ENCODE results near the gene BRME1.

BRME1 gene

DNA sequence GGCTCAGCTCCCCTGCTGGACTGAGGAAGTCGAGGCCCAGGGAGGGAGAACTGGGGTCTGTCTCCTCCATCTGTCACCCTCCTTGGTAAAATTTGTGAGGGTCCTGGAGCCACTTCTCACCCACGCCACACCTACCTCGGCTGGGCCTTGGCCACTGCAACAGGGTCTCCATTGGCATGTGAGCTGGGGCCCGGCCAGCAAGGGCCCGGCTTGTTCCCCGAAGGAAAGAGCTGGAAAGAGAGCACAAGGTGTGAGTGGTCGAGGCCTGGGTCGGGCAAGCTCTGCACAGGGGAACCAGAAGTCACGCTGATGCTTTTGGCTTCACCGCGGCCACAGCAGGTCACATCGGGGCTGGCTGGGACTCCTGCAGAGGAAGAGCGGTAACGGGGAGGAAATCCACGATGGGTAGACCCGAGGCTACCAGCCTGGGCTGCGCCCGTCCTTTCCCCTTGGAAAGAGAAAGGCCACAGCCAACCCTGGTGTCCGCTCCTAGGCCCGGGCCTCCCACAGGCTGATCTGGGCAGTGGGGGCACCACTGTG is 20.0 kb downstream of the BRME1 start:
- no peak for DNase-seq

- DNase-seq, result no peak
These were observed 21.0 kb downstream of the BRME1 start for GRCh38 chr19:13884726-13885591.

GRCh38 chr19:13883516-13884064 is 22.3 kb downstream of the BRME1 start:
- DNase-seq, result no peak

GRCh38 chr19:13882836-13883235 is 23.1 kb downstream of the BRME1 start:
- DNase-seq, result no peak

DNA sequence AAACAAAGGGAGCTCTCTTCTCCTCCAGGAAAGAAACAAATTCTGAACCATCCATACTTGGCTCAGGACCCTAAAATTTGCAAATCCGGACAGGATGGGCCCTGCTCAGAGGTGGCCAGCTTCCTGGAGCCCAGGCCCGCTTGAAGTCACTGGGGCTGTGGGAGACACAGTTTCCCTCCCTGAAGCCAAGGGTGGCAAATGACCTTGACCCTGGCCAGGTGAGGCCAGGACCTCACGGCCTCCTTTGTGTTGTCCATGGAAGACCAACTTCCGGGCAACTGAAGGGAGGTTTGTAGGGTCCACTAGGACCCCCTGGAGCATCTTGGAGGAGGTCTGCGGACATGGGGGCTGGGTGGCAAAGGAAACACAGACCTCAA is 23.5 kb downstream of the BRME1 start:
- no peak for DNase-seq

DNA sequence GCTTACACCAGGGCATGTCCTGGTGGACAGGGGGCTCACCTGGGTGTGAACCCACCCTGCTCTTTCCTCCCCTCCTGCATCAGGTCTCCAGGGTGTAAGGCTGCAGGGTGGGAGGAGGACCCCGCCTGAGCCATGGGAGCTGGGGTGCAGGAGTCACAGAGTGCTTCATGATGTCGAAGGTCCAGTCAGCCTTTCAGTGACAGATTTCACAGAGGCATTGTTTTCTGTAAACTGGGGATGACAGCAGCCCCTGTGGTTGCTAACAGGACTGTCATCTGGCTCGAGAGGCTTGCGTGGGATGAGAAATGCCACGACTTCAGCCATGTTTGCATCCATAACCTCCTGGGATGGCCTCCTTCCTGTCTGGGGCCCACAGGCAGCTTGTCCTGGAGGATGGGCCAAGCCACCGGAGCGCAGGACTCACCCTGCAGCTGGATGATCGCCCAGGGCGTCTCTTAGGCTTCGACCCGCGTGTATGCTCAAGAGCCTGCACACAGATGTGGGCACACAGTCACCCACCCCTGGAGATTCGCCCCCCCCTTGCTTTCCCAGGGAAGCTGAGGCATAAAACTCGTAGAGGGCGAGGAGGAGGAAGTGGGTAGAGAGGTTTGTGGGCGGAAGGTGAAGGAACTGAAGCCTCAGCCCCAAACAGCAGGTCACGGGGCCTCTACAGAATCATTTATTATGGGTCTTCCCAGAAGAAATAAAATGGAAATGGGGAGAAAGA is 24.1 kb downstream of the BRME1 start:
- DNase-seq, result peak; percentile 69

DNA sequence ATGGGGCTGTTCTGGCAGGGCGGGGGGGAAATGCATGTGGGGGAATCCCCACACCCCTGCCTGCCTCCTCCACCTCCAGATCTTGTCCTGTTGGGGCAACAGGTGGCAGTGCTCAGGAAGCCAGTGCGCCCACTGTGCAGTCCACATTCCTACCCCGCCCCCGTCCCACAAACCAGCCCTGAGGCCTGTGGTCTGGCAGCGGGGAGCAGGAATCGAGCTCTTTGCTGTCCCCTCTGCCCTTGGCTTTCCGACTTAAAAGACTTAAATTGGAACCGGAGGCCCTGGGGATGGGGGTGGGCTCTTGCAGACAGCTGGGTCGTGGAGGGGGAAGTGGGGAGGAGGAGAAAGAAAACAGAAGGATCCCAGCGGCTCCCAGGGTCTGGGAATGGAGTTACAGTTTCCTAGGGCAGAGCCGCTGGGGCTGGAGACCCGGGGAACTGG is 24.6 kb downstream of the BRME1 start:
- DNase-seq, result peak; percentile 47

DNA sequence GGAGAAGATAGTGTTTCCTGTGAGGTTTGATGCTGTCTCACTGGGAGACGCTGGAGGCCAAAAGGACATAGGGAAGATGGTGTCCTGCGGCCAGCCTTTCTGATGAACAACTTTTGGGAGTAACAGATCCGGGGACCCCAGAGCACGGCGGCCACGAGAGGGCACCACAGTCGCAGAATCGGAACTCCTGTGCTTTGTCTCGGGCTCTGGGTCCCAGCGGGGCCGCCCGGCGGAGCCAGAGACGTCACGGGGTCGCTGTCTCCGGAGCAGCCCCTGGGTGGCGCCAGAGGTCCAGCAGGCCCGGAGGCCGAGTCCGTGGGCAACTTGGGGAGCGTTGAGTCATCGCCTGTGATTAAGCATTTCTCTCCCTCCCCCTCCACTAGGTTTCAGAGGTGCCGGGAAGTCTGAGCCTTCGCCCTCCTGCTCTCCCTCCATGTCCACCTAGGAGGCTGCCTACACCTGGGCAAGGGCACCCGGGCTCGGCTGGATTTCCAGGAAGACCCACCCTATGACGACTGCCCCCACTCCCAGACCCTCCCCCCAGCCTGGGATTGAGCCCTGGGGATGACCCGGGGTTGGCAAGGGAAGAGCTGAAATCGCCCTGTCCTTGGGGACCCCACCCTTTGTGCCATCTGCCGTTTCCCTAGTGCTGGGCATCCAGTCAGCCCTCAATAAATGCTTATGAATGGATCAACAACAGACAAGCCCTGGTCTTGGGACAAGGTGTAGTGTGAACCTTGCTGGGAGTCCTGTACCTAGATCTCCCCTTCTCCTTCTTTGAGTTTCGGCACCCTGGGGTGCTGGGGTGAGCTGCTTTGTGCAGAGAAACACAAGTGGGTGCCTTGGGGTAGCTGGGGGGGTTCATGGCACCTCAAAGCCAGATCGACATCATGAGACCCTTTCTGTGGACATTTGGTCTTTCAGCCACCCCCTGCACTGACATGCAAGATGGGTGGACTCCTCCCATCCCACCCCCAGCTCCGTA is 25.6 kb downstream of the BRME1 start:
- peak; percentile 96 for DNase-seq

GRCh38 chr19:13877303-13877702 is 28.6 kb downstream of the BRME1 start:
- DNase-seq, result no peak

GRCh38 chr19:13876834-13877233 is 29.1 kb downstream of the BRME1 start, which contains the start of gene NANOS3:
TSS of gene NANOS3 (plus strand) at chr19:13877134. CDS start at chr19:13877249, 115 bp downstream.
- no peak for DNase-seq

DNA sequence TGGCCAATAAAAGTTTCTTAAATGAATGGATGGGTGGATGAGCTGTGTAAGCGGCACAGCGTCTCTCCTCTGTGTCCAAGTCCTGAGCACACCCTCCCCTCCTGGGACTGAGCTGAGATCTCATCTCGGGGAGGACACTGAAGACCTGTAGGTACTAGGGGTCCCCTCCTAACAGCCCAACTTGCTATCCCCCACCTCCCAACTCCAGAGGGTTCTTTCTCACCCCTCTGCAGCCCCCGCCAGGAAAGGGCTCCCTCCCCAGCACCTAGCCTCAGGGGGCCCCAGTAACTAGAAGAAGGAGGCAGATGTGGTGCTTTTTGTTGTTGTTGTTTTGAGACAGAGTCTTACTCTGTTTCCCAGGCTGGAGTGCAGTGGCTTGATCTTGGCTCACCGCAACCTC is 30.1 kb downstream of the BRME1 start:
- no peak for DNase-seq

DNA sequence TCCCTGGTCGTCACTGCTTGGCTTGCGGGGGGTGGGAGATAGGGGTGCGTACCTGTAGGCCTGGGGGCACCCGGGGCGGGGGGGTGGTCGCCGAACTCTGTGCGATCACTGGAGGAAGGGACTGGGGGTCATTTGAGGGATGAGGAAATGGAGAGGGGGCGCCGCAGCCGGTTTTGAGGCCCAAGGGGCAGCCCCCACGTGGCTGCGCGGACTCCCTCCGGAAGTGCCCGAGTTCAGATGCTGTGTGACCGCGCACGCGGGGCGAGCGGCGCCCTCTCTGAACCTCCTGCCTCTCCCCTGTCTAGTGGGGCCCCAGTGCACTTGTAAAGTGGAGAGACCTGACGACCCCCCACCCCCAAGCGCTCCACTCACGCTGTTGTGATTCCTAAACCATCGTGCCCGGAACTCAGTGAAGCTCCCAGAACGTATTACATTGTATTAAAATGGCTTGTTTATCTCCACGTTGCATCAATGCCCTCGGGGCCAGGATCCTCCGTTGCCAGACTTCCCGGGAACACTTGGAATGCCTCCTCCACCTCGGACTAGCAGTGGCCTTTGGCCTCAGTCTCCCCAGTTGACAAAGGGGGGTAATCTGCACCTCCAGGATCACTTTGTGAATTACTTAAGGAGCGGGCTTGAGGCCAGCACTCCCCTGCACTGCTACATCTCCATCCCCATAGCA is 31.9 kb downstream of the BRME1 start:
- DNase-seq, result no peak

GRCh38 chr19:13872695-13873389 is 33.1 kb downstream of the BRME1 start:
- no peak for DNase-seq

- DNase-seq, result no peak
These were observed 33.6 kb downstream of the BRME1 start for GRCh38 chr19:13872339-13872694.

DNA sequence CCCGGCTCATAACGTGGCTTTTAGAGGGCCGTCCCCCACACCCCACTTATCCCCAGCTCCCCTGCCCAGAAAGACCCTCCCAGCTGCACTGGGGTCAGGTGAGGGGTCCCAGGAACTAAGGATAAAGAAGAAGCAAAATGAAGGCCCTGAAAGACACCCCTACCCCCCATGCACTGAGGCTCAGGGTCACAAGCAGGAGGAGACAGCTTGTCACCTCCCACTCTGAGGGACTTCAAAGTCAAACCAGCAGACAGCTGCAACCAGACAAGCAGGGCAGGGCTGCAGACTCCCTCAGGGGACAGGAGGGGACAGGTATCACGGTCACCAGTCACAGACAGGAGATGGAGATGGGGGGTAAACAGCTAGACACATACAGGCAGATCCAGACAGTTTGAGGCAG is 35.0 kb downstream of the BRME1 start:
- no peak for DNase-seq

- no peak for DNase-seq
These were observed 36.6 kb downstream of the BRME1 start for GRCh38 chr19:13869281-13869680.

DNA sequence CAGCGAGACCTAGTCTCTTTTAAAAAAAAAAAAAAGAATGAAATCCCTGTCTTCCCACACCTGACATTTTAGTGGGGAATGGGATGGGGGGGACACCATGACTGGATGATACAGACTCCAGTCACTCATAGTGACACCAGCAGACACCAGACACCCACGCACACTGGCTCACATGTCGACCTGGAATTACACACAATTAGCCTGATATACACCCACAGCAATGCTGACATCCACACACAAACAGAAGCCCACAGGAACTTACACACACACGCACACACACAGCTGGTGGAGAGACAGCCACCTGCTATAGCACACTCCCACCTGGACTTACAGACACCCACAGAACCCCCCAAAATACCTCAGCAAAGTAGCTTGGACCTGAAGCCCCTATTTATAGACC is 37.3 kb downstream of the BRME1 start:
- DNase-seq, result no peak

DNA sequence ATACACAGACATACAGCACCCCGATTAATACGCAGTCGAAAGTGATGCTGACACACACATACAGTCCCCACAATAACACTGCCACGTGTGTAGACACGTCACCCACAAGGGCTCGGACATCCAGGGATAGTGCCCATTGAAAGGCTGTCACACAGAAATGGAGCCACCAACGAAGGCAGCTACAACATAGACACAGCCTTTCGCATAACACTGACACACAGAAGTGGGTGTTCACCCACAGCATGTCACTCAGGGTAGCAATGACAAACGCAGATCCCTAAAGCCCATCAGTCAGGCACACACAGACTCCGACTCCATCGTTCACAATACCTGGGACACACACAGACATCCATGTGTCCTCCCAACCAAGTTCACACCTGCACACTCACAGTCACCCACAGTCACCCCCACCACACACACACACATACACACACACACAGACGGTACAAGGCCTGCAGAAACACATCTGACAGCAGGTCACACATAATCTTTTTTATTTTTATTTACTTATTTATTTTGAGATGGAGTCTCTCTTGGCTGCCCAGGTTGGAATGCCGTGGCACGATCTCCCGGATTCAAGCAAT is 39.4 kb downstream of the BRME1 start:
- no peak for DNase-seq

DNA sequence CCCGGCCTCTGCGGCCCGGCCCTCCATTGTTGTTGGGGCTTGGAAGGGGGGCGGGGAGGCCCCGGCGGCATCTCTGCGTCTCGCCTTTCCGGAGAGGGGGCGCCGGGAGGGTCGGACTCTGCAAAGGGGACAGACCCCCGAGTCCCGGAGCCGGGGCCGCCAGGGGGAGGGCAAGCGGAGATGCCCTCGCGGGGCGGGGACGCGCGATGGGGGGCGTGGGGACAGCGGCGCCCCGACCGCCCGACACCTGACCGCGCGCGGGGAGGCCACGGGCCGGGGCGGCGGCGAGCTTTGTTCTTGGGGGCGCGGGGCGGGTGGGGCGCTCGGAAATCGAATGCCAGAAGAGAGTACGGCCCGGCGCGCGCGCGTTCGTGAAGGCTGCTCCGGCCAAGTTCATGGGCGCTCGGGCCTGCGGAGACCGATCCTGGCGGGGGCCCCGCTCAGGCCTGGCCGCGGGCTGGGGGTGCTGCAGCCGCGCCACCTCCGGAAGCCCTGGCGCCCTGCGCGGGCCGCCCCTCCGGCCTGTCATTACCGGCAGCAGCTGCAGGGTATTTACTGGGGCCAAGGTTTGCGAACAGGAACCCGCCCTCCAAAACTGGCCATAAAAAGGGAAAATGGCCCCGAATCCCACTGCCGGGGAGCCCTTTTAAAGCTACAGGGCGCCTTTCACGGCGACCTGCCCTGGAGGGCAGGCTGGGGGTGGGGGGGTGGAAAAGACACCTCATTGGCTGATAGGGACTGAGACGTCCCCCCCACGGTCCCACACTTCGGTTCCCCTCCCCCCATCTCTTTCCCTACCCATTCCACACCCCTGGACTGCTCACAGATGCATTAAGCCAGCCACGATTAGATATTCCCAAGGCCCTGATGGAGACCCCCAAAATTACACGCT is 40.1 kb downstream of the BRME1 start:
- DNase-seq, result no peak
